ENCODE measurements around the gene POLR3A.

- TF ChIP-seq CTCF (IDR thresholded peaks at IDR 0.05; ENCODE audit: insufficient read depth, low read length, poor library complexity, severe bottlenecking) (no peak), EZH2phosphoT487 (conservative IDR thresholded peaks at IDR 0.05; ENCODE audit: low read length) (no peak)
Measured at GRCh38 chr10:77970869-77971803, 58.2 kb downstream of the POLR3A start.

All from SU-DHL-6 (cell line).